Measurements from ENCODE around the gene FHIT. TPM values are rescaled to one million over a fixed set of nuclear protein-coding genes. Genes with fewer than 3 reads are reported as not detected.

The FHIT gene
- total and polyA plus RNA-seq, 10 of the 15 experiments (the other 5 are each of a cell fraction or from before 2014, with no cell fraction given): 4.2 to 14.9 (median 9.4) TPM

- SMC1A ChIA-PET (ENCODE audit: uncharacterized antibody, unreplicated experiment): no interaction called here
- Histone ChIP-seq H3K4me2 (ENCODE audit: control insufficient read depth, insufficient read depth) (no peak overlapping the region), H3K36me3 (ENCODE audit: control insufficient read depth in 2 of 2, insufficient read depth in 2 of 2, low read length in 1 of 2) (no peaks in the 10 kb centered on the region), H3K4me1 (ENCODE audit: control insufficient read depth, insufficient read depth, low read length) (no peaks in the 10 kb centered on the region), H3K27me3 (replicated peaks in 1 of 2; ENCODE audit: control insufficient read depth in 2 of 2, insufficient read depth in 2 of 2, low read length in 1 of 2) (no peaks in the 10 kb centered on the region), H3K9ac (ENCODE audit: control insufficient read depth, insufficient read depth, low read length) (no peak overlapping the region), H3K27ac (ENCODE audit: control insufficient read depth, insufficient read depth) (no peak overlapping the region), H3K9me3 (replicated peaks; ENCODE audit: control insufficient read depth, insufficient read depth, low read length) (no peaks in the 10 kb centered on the region), H2AFZ (ENCODE audit: control insufficient read depth, low read depth, low read length) (no peak overlapping the region), H3K79me2 (ENCODE audit: control insufficient read depth, insufficient read depth, low read length) (no peaks in the 10 kb centered on the region), H3K4me3 (no peak overlapping the region), H4K20me1 (ENCODE audit: control insufficient read depth, insufficient read depth) (no peaks in the 10 kb centered on the region)
- DNase-seq (ENCODE audit: low read depth, low spot score) (no peak), FAIRE-seq (no peak), ATAC-seq (no peak)
- RAD21 ChIA-PET (ENCODE audit: unreplicated experiment): no interaction called here
- no TSS peak for BruUV-seq (replicated peaks)
- POLR2A ChIA-PET: no interaction called here
- 10% methylated on average over 5 of the region's 5 CpGs for WGBS (ENCODE audit: insufficient coverage, insufficient replicate concordance, low lambda C conversion rate, missing lambda C conversion rate)
- intact Hi-C loops (cut with micrococcal nuclease; ENCODE audit: unreplicated experiment) (no loop called here), in situ Hi-C loops (cut with MboI) (no loop called here)
- TF ChIP-seq CUX1 (IDR thresholded peaks at IDR 0.05; ENCODE audit: insufficient replicate concordance, low read depth, low read length) (no peak), CBX5 (IDR thresholded peaks at IDR 0.05; ENCODE audit: low read depth) (no peak), SMAD1 (IDR thresholded peaks at IDR 0.05; ENCODE audit: low read depth, partially characterized antibody) (no peak), ATF2 (IDR thresholded peaks at IDR 0.05; ENCODE audit: low read length) (no peak), IRF3 (IDR thresholded peaks at IDR 0.05) (no peak)
- CTCF ChIA-PET: no interaction called here
Observed at GRCh38 chr3:60243456-60243855, 1007.8 kb downstream of the FHIT start.
